Choroid plexus epithelial cell (primary cell): ENCODE results near the gene IFITM2.

Source experiments
- DNase-seq: peaks from one replicate; pipeline ENCODE4 v3.0.0-alpha.2; 2010; ENCODE audit warnings: low read depth
- H3K4me3 ChIP-seq: 2 replicates; pipeline ENCODE4 v1.5.1; 2011; ENCODE audit warnings: low read depth, mild to moderate bottlenecking, control low read depth, low read length, moderate library complexity
- CTCF ChIP-seq: conservative IDR thresholded peaks from 2 replicates; pipeline ENCODE4 v1.5.1; 2011; ENCODE audit warnings: low read depth, mild to moderate bottlenecking, control low read depth, inconsistent platforms, low read length, moderate library complexity

The IFITM2 gene

GRCh38 chr11:292211-293121 is 15.2 kb upstream of the IFITM2 start:
- TF ChIP-seq CTCF = no peak
- no peak overlapping the region for H3K4me3 ChIP-seq

GRCh38 chr11:293271-293851 is 14.3 kb upstream of the IFITM2 start:
- TF ChIP-seq CTCF = no peak
- no peak overlapping the region for H3K4me3 ChIP-seq
- DNase-seq = no peak

More at GRCh38 chr11:292211-293121, 15.2 kb upstream of the IFITM2 start:
- DNase-seq = no peak

GRCh38 chr11:293852-294661 is 13.6 kb upstream of the IFITM2 start:
- TF ChIP-seq CTCF = no peak
- no peak for DNase-seq
- no peak overlapping the region for H3K4me3 ChIP-seq

GRCh38 chr11:294780-295179 is 12.8 kb upstream of the IFITM2 start:
- no peak overlapping the region for H3K4me3 ChIP-seq
- no peak for DNase-seq
- no peak for TF ChIP-seq CTCF

- H3K4me3 ChIP-seq = no peak overlapping the region
- DNase-seq = no peak
These were observed 12.1 kb upstream of the IFITM2 start for GRCh38 chr11:295351-296170.

More at GRCh38 chr11:295351-296170, 12.1 kb upstream of the IFITM2 start:
- TF ChIP-seq CTCF = no peak
